Activated gamma-delta T cell treated with anti-CD3 and anti-CD28 coated beads, Interleukin-2, amount 50 U/mL, for 16 hours (primary cell): ENCODE measurements around the gene C14orf132.

ENCODE experiments used
- DNase-seq: peaks from one replicate; pipeline ENCODE4 v3.0.0-alpha.2; 2020; ENCODE audit warnings: low read depth

C14orf132 gene

GRCh38 chr14:96119947-96120346, 80.8 kb downstream of the C14orf132 start:
- DNase-seq, result no peak

GRCh38 chr14:96120392-96120791, 81.2 kb downstream of the C14orf132 start:
- DNase-seq, result no peak

- no peak for DNase-seq
Measured at GRCh38 chr14:96120941-96121340, 81.8 kb downstream of the C14orf132 start.

GRCh38 chr14:96121660-96122395, 82.7 kb downstream of the C14orf132 start:
- DNase-seq, result no peak

- DNase-seq, result no peak
Measured at GRCh38 chr14:96122496-96122895, 83.3 kb downstream of the C14orf132 start.

GRCh38 chr14:96125536-96125935, 86.4 kb downstream of the C14orf132 start:
- no peak for DNase-seq

- no peak for DNase-seq
Measured at GRCh38 chr14:96126339-96126782, 87.2 kb downstream of the C14orf132 start.

GRCh38 chr14:96126783-96127271, 87.7 kb downstream of the C14orf132 start:
- no peak for DNase-seq

- no peak for DNase-seq
Measured at GRCh38 chr14:96129128-96129736, 90.1 kb downstream of the C14orf132 start.

GRCh38 chr14:96130391-96130790, 91.2 kb downstream of the C14orf132 start:
- DNase-seq, result no peak

- no peak for DNase-seq
Measured at GRCh38 chr14:96130854-96131253, 91.7 kb downstream of the C14orf132 start.

- DNase-seq, result no peak
Measured at GRCh38 chr14:96131836-96132235, 92.7 kb downstream of the C14orf132 start.

- no peak for DNase-seq
Measured at GRCh38 chr14:96134508-96134907, 95.3 kb downstream of the C14orf132 start.

GRCh38 chr14:96135285-96135684, 96.1 kb downstream of the C14orf132 start:
- DNase-seq, result no peak

GRCh38 chr14:96136371-96137005, 97.3 kb downstream of the C14orf132 start:
- DNase-seq, result no peak

- DNase-seq, result no peak
Measured at GRCh38 chr14:96138241-96138640, 99.1 kb downstream of the C14orf132 start.

GRCh38 chr14:96139169-96139568, 100.0 kb downstream of the C14orf132 start:
- no peak for DNase-seq

- no peak for DNase-seq
Measured at GRCh38 chr14:96139879-96140278, 100.7 kb downstream of the C14orf132 start.

GRCh38 chr14:96140952-96141351, 101.8 kb downstream of the C14orf132 start:
- no peak for DNase-seq
